Right forelimb (tissue), 1 donor: ENCODE results near the gene OLFML1.
"Not testable (repeated sequence)": the region's sequence is repeated elsewhere in the genome, so short reads cannot be mapped to it uniquely, and the experiment has no call there.

Experiments used
- DNase-seq: peaks from one replicate; pipeline ENCODE4 v3.0.0-alpha.2; 2018

Gene OLFML1

DNA sequence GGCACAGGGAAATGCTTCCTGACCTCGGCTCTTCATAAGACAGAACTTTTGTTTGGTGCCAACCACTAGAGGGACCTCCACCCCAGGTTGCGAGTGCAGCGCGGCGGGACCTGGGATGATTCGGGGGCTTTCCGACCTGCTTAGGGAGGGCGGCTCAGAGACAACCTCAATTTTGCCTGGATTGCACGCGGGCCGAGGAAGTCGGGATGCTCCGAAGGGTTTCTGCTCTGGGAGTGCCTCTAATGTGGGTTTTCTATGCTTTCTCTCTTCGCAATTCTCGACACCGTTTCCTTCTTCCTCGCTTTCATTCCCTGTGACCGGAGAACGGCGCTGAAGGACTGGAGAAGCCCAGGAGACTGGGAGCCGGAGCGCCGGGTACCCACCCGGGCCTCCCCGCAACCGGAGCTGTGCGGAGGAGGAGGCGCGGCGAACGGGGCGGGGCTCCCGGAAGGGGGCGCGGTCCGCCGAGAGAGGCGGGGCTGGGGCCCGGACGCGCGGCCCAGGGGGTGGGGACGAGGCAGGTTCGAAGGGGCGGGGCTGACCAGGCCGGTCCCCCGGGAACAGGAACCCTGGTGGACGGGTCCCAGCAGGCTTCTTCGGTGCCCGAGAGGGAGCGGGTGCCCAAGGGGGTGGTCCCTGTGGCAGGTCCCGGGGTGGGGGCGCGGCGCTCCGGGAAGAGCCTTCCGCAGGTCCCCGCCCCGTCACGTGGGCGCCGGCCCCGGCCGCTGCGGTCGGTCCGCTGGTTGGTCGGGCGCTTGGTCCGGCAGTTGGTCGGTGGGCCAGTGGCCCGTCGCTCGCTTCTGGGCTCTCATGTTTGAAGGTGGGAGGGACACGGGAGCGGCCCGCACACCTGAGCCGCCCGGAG, 28.2 kb downstream of the OLFML1 start, which contains the start of gene PPFIBP2:
PPFIBP2 (plus strand) TSS at position 766 of the 865 bp plus-strand sequence. CDS start 35,477 bp downstream, outside the sequence.
- peak; percentile 88 for DNase-seq

DNA sequence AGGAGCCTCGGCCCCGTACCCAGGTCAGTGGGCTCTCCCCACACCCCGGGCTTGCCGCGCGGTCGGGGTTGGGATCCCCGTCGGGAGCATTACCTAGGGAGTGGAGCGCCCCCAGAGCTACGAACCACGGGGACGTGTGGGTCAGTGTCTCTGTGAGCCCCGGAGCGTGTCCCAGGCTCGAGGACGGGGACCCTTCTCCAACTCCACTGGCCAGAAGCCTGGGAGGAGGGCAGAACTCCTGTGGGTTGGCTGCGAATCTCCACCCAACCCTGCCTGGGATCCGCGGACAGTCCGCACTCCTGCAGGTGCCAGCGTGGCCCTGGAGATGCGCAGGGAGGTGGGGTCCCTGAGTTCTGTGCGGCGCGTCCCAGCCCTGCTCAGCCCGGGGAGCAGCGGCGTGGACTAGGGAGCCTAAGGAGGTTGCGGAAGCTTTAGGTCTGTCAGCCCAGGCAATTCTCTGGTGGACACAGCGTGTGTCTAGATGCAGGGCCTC, 28.8 kb downstream of the OLFML1 start:
- peak; percentile 61 for DNase-seq

- no peak for DNase-seq
Observed at GRCh38 chr11:7515447-7515886, 30.2 kb downstream of the OLFML1 start.

- no peak for DNase-seq
Observed at GRCh38 chr11:7516475-7516874, 31.2 kb downstream of the OLFML1 start.

DNA sequence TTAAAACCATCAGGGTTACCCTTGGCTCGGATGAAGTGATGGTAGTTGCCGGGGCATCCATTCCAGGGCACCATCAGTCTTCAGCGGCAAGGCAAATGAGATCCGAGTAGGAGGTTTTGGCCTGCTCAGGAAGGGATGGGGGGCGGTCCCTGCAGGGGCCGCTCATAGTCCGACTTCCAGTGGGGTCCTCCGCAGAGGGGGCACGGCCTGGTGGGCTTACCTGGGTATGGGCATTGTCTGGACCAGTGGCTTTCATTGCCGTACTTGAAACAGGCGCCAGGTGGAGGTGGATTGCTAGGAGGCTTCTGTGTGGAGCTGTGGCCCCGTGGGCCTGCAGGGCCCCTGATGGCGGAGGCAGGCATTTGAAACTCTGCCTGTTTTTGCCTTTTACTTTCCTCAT, 32.4 kb downstream of the OLFML1 start:
- DNase-seq, result not testable (repeated sequence)

GRCh38 chr11:7518811-7519562, 33.7 kb downstream of the OLFML1 start:
- DNase-seq, result no peak

- no peak for DNase-seq
Observed at GRCh38 chr11:7520011-7520942, 35.0 kb downstream of the OLFML1 start.

DNA sequence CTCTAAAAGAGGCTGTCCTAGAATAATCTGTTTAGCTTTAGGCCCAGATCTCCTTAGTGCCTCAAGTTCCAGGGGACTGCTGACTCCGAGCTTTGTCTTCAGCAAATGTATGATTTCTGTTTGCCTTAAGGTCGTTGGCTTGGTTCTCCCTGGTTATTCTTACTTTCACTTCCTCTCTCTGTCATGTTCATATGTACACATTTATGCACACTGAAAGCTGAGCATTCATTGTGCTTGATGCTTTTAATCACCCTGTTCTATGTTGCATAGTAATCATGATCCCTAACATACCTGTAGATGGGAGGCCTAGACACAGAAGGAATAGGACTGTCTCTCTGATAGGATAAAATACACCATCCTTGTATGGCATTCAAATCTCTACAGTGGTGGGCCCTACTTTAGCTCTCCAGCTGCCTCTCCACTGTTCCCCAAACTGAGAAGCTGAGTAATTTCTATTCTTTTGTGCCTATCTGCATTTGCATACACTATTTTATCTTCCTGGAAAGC, 35.7 kb downstream of the OLFML1 start:
- DNase-seq, result no peak

- no peak for DNase-seq
Observed at GRCh38 chr11:7522121-7522520, 36.8 kb downstream of the OLFML1 start.

DNA sequence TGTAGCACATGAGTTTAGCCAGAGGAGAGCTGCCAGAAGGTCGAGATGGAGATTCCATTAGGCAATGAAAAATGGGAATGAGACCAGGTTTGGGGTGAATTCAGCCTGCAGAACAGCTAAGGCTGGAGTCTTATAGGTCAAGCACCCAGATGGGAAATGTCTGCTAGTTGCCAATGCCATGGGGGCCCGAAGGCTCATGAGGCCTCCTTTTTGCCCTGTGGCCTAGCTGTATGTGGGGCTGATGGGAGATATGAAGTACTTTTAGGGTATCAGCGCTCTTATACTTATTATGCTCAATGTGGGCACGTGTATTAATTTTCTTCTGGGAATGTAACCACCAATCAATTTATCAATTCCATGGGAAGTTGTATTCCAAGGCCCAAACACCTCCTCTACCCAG, 37.2 kb downstream of the OLFML1 start:
- no peak for DNase-seq

GRCh38 chr11:7523416-7524210, 38.3 kb downstream of the OLFML1 start:
- no peak for DNase-seq

GRCh38 chr11:7524462-7525235, 39.3 kb downstream of the OLFML1 start:
- DNase-seq, result no peak

GRCh38 chr11:7525424-7525823, 40.1 kb downstream of the OLFML1 start:
- no peak for DNase-seq

GRCh38 chr11:7527029-7527428, 41.7 kb downstream of the OLFML1 start:
- no peak for DNase-seq

GRCh38 chr11:7528514-7529049, 43.3 kb downstream of the OLFML1 start:
- DNase-seq, result no peak

DNA sequence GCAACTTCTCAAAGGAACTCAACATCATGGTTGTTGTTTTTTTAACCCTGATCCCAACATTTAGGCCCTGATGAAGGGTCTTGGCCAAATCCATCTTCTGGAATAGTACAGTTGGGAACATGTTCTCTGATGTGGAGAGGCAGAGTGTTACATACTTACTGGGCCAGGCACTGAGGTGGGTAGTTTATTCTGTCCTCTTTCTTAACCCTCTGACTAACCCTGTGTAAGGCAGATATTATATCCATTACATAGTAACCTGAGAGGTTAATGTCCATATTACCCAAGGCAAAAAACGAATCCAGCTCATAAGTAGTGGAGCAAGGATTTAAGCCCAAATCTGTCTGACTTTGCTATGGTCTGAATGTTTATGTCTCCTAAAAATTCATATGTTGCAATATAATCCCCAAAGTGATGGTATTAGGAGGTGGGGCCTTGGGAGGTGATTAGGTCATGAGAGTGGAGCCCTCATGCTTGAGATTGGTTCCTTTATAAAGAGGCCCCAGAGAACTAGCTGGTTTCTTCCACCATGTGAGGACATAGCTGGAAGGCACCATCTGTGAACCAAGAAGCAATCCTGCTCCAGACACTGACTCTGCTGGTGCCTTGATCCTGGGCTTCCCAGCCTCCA, 44.8 kb downstream of the OLFML1 start:
- no peak for DNase-seq

DNA sequence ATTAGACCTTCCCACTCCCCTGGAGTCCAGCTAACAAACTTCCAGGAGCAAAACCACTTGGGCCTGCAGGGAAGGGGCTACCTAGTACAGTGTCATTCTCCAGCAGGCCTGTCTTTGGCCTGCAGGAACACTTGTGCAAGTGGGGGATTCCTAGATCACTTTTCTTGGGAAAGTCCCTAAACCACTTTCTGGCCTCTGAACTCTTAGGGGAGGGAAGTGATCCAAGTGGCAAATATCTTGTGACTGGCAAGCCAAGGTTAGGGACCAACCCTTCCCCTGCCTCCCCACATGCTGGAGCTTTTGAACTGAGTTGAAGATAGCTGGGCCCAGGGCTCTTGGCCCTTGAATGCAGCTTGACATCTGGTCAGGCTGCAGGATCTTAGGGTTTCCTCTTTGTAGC, 45.7 kb downstream of the OLFML1 start:
- no peak for DNase-seq

GRCh38 chr11:7532405-7533145, 47.3 kb downstream of the OLFML1 start:
- no peak for DNase-seq
